ENCODE data around the gene EXOC6.

- TF ChIP-seq CTCF (conservative IDR thresholded peaks at IDR 0.05; ENCODE audit: low read length) (no peak), EZH2phosphoT487 (IDR thresholded peaks at IDR 0.05; ENCODE audit: borderline replicate concordance) (no peak)
These were observed 177.8 kb downstream of the EXOC6 start for GRCh38 chr10:93026072-93026471.

Measured in Loucy (cell line).